Kidney (tissue), 14 donors: Measurements from ENCODE around the gene ZNF70. TPM values are rescaled to one million over a fixed set of nuclear protein-coding genes. Genes with fewer than 3 reads are reported as not detected.

ENCODE experiments used
- DNase-seq, 5 donors: peaks; one replicate each; pipeline ENCODE4 v3.0.0-alpha.2; 2013 to 2020
- FAIRE-seq: peaks from 2 replicates; lab custom pipeline; 2012; peaks lifted over from hg19 to GRCh38; lab: Jason Lieb, UNC
- H3K27ac ChIP-seq, 2 donors: one replicate each; pipeline ENCODE4 v1.7.0; 2013; ENCODE audit warnings: low read depth in 2 of 2, low read length in 2 of 2, inconsistent platforms in 1 of 2
- H3K27me3 ChIP-seq: one replicate; pipeline ENCODE4 v1.7.1; 2013; ENCODE audit warnings: low read length, inconsistent platforms; ENCODE audit not compliant: control insufficient read depth, insufficient read depth
- H3K36me3 ChIP-seq, 3 donors: one replicate each; pipeline versions ENCODE4 v1.7.0 to v1.7.1; 2013; ENCODE audit warnings: low read length in 3 of 3, control low read depth in 1 of 3, inconsistent platforms in 1 of 3; ENCODE audit not compliant: insufficient read depth in 3 of 3, control insufficient read depth in 2 of 3
- H3K4me1 ChIP-seq, 3 donors: one replicate each; pipeline versions ENCODE4 v1.7.0 to v1.7.1; 2013; ENCODE audit warnings: low read length in 3 of 3, inconsistent platforms in 1 of 3, low read depth in 1 of 3; ENCODE audit not compliant: control insufficient read depth in 2 of 3, insufficient read depth in 2 of 3
- H3K4me3 ChIP-seq, 3 donors: one replicate each; pipeline versions ENCODE4 v1.7.0 to v1.8.1; 2013; ENCODE audit warnings: low read length in 3 of 3, control low read depth in 1 of 3, inconsistent platforms in 1 of 3
- H3K9ac ChIP-seq, 3 donors: one replicate each; pipeline versions ENCODE4 v1.7.0 to v1.7.1; 2013; ENCODE audit warnings: low read length in 3 of 3, control low read depth in 1 of 3, inconsistent platforms in 1 of 3
- H3K9me3 ChIP-seq, 3 donors: one replicate each; pipeline versions ENCODE4 v1.7.0 to v1.7.1; 2013; ENCODE audit warnings: low read length in 3 of 3, control low read depth in 1 of 3, inconsistent platforms in 1 of 3; ENCODE audit not compliant: control insufficient read depth in 2 of 3, insufficient read depth in 1 of 3
- intact Hi-C: fragments of 100-400 bp; cut with DNase I; formaldehyde crosslinking; loops from one replicate; pipeline ENCODE4 v1.11.1; 2022
- polyA plus RNA-seq: library from polyadenylated mRNA; stranded (reverse); fragments of 350-450 nt; fragmentation: Illumina TruSeq; extraction: RNeasy Lipid Tissue Mini Kit (QIAGEN cat#74804); gene quantifications from one replicate; pipeline ENCODE4 v1.2.3, GENCODE V29; 2014; ENCODE audit warnings: low read depth, low replicate concordance; ENCODE audit not compliant: insufficient read depth
- total RNA-seq: library from RNA; stranded (reverse); fragmentation: NEBNext Ultra II Directional; extraction: Animal tissue kit (Norgen Biotek cat#: 25700); gene quantifications from one replicate; pipeline ENCODE4 v1.2.1, GENCODE V29; 2021
- TF ChIP-seq, protein P1 (sequence below): IDR thresholded peaks from 3 replicates; pipeline ENCODE4 v1.5.1; 2012; ENCODE audit warnings: mild to moderate bottlenecking, moderate library complexity, borderline replicate concordance; ENCODE audit not compliant: insufficient read depth; ENCODE audit errors: extremely low read depth
- donor health status: control.
- donor health status: control.
- donor health status: control.
- donor health status: control.
- donor health status: control.
- donor health status: DM: yes; HTN: yes; CAD: no.
- donor health status: Normal renal cell carcinoma (clear cell type).

The ZNF70 gene
- total and polyA plus RNA-seq, 2 donors from 2014 or later, result 1.1 to 6.6 TPM

DNA sequence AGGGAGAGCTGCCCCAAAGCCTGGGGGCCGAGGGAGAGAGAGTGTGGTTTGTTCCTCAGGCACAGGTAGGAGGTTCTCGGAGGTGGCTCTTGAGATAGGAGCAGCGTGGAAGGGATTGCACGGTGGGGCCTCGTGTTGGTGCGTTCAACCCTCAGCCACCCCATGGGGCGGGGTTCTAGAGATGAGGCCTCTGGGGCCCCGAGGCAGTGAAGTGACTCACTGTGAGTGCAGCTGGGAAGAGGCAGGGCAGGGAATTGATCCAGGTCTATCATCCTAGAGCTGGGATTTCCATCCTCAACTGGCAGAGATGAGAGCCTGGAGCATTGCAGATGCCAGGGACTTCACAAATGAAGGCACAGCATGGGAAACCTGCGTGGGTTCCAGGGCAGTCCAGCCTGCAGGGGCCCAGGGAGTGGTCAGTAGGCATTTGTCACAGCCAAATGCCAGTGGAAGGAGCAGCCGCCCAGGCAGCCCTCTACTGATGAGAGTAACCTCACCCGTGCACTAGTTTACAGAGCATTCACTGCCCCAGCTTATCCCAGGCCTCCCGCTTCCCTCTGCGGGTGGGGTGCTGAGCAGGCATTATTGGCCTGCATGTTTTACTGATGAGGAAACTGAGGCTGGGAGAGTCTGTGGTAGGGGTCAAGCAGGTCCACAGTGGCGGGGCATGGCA lies 30.7 kb upstream of the ZNF70 start:
- H3K9ac ChIP-seq, result no peak overlapping the region
- TF ChIP-seq, protein P1, sequence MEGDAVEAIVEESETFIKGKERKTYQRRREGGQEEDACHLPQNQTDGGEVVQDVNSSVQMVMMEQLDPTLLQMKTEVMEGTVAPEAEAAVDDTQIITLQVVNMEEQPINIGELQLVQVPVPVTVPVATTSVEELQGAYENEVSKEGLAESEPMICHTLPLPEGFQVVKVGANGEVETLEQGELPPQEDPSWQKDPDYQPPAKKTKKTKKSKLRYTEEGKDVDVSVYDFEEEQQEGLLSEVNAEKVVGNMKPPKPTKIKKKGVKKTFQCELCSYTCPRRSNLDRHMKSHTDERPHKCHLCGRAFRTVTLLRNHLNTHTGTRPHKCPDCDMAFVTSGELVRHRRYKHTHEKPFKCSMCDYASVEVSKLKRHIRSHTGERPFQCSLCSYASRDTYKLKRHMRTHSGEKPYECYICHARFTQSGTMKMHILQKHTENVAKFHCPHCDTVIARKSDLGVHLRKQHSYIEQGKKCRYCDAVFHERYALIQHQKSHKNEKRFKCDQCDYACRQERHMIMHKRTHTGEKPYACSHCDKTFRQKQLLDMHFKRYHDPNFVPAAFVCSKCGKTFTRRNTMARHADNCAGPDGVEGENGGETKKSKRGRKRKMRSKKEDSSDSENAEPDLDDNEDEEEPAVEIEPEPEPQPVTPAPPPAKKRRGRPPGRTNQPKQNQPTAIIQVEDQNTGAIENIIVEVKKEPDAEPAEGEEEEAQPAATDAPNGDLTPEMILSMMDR, result no peak
- no peak for FAIRE-seq
- H3K27me3 ChIP-seq, result no peaks in the 10 kb centered on the region
- no peaks in the 10 kb centered on the region for H3K9me3 ChIP-seq
- intact Hi-C loops, result no loop called here
- H3K4me1 ChIP-seq, result peaks cover 0 to 26% (median 20%) of the 10 kb centered on the region in 3 donors
- no peak overlapping the region for H3K4me3 ChIP-seq
- H3K36me3 ChIP-seq, result no peaks in the 10 kb centered on the region
- H3K27ac ChIP-seq, result no peak overlapping the region
- no peak for DNase-seq

DNA sequence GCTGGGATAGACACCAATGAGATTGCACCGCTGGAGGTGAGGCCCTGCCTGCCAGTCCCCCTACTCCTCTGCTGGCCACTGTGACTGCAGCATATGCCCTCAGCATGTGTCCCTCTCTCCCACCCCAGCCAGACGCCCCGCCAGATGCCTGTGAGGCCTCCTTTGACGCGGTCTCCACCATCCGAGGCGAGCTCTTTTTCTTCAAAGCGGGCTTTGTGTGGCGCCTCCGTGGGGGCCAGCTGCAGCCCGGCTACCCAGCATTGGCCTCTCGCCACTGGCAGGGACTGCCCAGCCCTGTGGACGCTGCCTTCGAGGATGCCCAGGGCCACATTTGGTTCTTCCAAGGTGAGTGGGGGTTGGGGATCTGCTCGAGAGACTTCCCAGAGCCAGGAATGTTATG lies 30.2 kb upstream of the ZNF70 start:
- Histone ChIP-seq H3K27me3 (no peaks in the 10 kb centered on the region), H3K9ac (no peak overlapping the region), H3K36me3 (no peaks in the 10 kb centered on the region), H3K9me3 (no peaks in the 10 kb centered on the region), H3K4me1 (peaks cover 0 to 20% (median 15%) of the 10 kb centered on the region in 3 donors), H3K27ac (no peak overlapping the region), H3K4me3 (no peak overlapping the region)
- DNase-seq, result no peak
- intact Hi-C loops, result no loop called here
- FAIRE-seq, result no peak
- TF ChIP-seq, protein P1, result no peak

DNA sequence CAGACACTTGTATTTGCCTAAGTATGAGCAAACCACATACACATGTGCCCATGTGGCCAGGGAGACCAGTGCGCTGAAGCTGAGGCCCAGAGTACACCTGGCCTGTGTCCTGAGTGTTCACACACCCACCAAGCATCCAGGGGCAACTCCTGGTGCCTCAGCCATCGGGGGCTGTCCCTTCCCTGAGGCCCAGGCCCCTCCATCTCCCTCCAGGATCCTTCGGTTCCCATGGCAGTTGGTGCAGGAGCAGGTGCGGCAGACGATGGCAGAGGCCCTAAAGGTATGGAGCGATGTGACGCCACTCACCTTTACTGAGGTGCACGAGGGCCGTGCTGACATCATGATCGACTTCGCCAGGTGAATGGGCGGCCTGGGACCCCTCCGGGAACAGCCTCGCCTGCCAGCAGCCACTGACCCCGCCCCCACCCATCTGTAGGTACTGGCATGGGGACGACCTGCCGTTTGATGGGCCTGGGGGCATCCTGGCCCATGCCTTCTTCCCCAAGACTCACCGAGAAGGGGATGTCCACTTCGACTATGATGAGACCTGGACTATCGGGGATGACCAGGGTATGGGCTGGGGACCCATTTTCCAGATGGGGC lies 29.3 kb upstream of the ZNF70 start:
- H3K27ac ChIP-seq, result no peak overlapping the region
- no peaks in the 10 kb centered on the region for H3K36me3 ChIP-seq
- DNase-seq, result no peak
- H3K9me3 ChIP-seq, result no peaks in the 10 kb centered on the region
- FAIRE-seq, result no peak
- intact Hi-C loops, result no loop called here
- peaks cover 0 to 20% (median 15%) of the 10 kb centered on the region in 3 donors for H3K4me1 ChIP-seq
- H3K27me3 ChIP-seq, result no peaks in the 10 kb centered on the region
- TF ChIP-seq, protein P1, result no peak
- H3K9ac ChIP-seq, result no peak overlapping the region
- H3K4me3 ChIP-seq, result no peak overlapping the region
